Measurements from ENCODE around the gene C10orf71.

Gene C10orf71

DNA sequence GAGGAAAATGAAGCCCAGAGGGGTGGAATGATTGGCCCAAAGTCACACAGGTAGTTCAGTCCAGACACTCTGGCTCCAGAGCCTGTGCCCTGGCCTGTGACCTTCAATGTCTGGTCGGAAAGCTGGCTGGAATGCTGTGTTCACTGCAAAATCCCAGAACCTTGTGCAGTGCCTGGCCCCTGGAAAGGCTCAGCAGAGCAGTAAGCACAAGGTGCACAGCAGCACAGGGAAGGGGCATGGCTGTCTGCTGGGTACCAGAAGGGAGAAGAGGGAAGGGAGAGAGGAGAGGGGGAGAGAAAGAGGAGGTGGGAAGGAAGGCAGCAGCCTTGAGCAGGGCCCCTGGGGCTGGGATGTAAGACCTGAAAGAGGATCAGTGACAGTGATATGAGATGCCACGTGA lies 28.4 kb upstream of the C10orf71 start:
- Mint-ChIP-seq H3K36me3 (ENCODE audit: low read depth) (peaks cover 5% of the 10 kb centered on the region), H3K27me3 (ENCODE audit: low read depth, poor library complexity) (peaks cover 16% of the 10 kb centered on the region), H3K4me3 (no peak overlapping the region), H3K9me3 (peaks cover 21% of the 10 kb centered on the region), H3K27ac (no peak overlapping the region), H3K4me1 (peaks cover 20% of the 10 kb centered on the region)
- DNase-seq = no peak
- TF ChIP-seq, protein P1, sequence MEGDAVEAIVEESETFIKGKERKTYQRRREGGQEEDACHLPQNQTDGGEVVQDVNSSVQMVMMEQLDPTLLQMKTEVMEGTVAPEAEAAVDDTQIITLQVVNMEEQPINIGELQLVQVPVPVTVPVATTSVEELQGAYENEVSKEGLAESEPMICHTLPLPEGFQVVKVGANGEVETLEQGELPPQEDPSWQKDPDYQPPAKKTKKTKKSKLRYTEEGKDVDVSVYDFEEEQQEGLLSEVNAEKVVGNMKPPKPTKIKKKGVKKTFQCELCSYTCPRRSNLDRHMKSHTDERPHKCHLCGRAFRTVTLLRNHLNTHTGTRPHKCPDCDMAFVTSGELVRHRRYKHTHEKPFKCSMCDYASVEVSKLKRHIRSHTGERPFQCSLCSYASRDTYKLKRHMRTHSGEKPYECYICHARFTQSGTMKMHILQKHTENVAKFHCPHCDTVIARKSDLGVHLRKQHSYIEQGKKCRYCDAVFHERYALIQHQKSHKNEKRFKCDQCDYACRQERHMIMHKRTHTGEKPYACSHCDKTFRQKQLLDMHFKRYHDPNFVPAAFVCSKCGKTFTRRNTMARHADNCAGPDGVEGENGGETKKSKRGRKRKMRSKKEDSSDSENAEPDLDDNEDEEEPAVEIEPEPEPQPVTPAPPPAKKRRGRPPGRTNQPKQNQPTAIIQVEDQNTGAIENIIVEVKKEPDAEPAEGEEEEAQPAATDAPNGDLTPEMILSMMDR (IDR thresholded peaks at IDR 0.05) = no peak

DNA sequence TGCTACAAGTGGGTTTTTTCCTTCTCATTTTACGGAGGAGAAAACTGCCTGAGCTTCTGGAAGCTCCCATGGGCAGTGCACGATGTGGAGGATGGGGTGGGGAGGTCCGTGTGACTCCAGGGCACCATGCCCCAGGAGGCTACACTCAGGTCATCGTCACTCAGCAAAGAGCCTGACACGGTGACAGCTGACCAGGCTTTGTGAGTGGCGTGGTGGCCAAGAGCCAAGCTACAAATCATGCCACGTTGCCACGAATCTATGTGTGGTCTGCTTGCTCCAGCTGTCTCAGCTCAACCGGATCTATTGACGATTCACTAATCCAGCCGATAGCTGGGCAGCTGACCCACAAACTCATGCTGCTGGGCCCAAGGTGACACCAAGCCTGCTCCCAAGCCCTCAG lies 27.6 kb upstream of the C10orf71 start:
- H3K9me3 Mint-ChIP-seq = peaks cover 13% of the 10 kb centered on the region

DNA sequence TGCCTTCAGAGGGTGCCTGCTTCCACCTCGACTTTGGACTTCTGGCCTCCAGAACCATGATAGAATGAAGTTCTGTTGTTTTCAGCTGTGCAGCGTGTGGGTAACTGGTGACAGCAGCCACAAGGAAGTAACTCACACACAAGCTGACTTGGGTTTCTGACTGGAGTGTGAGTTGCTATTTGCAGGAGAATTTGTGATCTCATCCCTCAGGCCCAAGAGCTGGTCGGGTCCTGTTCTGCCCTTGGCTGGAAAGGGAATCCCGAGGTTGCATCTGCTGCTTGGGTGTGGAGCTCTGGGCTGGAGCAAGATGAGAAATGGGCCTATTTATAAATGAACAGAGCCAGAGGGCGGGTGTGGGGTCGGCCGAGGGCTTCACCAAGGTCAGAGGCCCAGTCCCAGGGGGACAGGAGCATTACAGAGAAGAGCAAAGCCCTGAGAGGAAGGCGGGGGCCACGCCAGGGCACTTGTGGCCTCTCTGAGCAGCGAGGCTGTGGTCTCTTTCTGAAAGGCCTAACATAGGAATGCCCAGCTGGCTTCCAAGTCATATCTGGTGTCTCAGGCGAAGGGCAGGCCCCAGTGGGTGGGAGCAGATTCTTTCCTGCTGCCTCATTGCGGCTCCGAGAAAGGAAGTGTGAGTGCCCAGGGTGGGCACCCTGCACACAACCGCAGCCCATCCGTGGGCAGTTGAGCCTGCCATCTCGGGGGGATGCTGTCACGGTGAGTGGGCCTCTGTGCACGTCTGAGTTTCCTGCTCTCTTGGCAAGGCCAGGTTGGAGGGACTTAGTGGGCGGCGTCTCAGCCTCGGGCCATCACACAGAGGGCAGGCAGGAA lies 26.5 kb upstream of the C10orf71 start:
- DNase-seq = peak; percentile 35

More for the DNA sequence above, 27.6 kb upstream of the C10orf71 start:
- TF ChIP-seq, protein P1 (IDR thresholded peaks at IDR 0.05) = no peak
- peaks cover 5% of the 10 kb centered on the region for H3K36me3 Mint-ChIP-seq (ENCODE audit: low read depth)
- H3K27ac Mint-ChIP-seq = no peak overlapping the region
- peaks cover 16% of the 10 kb centered on the region for H3K27me3 Mint-ChIP-seq (ENCODE audit: low read depth, poor library complexity)
- H3K4me1 Mint-ChIP-seq = peaks cover 20% of the 10 kb centered on the region
- no peak for DNase-seq
- no peak overlapping the region for H3K4me3 Mint-ChIP-seq

DNA sequence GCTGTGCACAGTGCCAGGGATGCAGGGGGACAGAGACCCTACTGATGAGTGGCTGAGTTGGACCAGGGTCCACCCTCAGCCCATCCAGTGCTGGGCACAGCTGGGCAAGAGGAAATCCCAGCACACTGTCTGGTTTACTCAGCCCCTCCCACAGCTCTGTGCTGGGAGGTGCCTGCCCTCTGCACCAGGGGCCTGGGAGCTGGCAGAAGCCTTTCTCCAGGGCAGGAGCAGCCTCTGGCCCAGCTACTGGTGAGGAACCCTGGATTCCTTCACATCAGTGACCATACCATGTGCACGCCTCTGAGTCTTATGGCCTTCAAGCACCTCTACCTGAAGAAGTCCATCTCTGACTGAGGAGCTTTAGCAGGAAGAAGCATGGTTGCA lies 25.9 kb upstream of the C10orf71 start:
- Mint-ChIP-seq H3K36me3 (ENCODE audit: low read depth) (no peaks in the 10 kb centered on the region), H3K27ac (no peak overlapping the region), H3K4me1 (peaks cover 20% of the 10 kb centered on the region), H3K27me3 (ENCODE audit: low read depth, poor library complexity) (peaks cover 20% of the 10 kb centered on the region), H3K9me3 (no peaks in the 10 kb centered on the region), H3K4me3 (no peak overlapping the region)
- no peak for DNase-seq
- TF ChIP-seq, protein P1 (IDR thresholded peaks at IDR 0.05) = no peak

More for the DNA sequence above, 26.5 kb upstream of the C10orf71 start:
- TF ChIP-seq, protein P1 (IDR thresholded peaks at IDR 0.05) = no peak
- Mint-ChIP-seq H3K4me3 (no peak overlapping the region), H3K9me3 (peaks cover 5% of the 10 kb centered on the region), H3K27ac (peak overlapping the region; percentile 41), H3K27me3 (ENCODE audit: low read depth, poor library complexity) (peaks cover 20% of the 10 kb centered on the region), H3K36me3 (ENCODE audit: low read depth) (peaks cover under 1% of the 10 kb centered on the region), H3K4me1 (peaks cover 20% of the 10 kb centered on the region)

DNA sequence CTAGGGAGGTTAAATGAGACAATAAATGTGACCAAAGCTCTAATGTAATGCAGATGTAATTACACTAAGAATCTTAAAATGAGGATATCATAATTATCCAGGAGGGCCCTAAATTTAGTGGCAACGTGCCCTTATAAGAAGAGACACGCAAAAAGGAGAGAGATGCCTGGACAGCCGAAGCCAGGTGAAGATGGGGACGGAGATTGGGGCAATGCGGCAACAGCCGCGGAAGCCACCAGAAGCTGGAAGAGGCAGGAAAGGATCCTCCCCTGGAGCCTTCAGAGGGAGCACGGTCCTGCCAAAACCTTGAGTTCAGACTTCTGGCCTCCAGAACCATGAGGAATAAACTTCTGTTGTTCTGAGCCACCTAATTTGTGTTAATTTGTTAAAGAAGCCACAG lies 25.3 kb upstream of the C10orf71 start:
- no peaks in the 10 kb centered on the region for H3K9me3 Mint-ChIP-seq
- H3K4me1 Mint-ChIP-seq = peaks cover 20% of the 10 kb centered on the region
- peaks cover 20% of the 10 kb centered on the region for H3K27me3 Mint-ChIP-seq (ENCODE audit: low read depth, poor library complexity)
- no peak for DNase-seq
- no peak overlapping the region for H3K4me3 Mint-ChIP-seq
- no peaks in the 10 kb centered on the region for H3K36me3 Mint-ChIP-seq (ENCODE audit: low read depth)
- H3K27ac Mint-ChIP-seq = no peak overlapping the region
- TF ChIP-seq, protein P1 (IDR thresholded peaks at IDR 0.05) = no peak

DNA sequence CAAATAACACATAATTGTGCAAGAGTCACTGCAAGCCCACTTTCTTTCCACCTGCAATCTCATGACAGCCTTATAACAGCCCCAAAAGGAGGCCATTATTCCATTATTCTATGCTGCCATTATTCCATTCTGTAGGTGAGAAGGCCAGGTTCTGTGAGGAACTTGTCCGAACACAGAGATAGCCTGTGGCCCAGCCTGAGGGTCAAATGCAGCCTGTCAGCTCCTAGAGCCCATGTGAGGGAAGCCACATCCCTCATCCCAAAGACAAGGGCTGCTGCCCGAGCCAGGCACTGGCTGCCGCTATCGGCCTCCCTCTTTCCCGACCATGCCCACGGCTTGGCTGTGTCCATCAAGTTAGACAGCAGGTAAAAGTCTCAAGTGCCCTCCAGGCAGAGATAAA lies 24.1 kb upstream of the C10orf71 start:
- peaks cover 17% of the 10 kb centered on the region for H3K27me3 Mint-ChIP-seq (ENCODE audit: low read depth, poor library complexity)
- no peak overlapping the region for H3K4me3 Mint-ChIP-seq
- no peaks in the 10 kb centered on the region for H3K9me3 Mint-ChIP-seq
- H3K27ac Mint-ChIP-seq = no peak overlapping the region
- TF ChIP-seq, protein P1 (IDR thresholded peaks at IDR 0.05) = no peak
- H3K4me1 Mint-ChIP-seq = peaks cover 20% of the 10 kb centered on the region
- H3K36me3 Mint-ChIP-seq (ENCODE audit: low read depth) = no peaks in the 10 kb centered on the region
- DNase-seq = no peak
